HUES48 (cell line): ENCODE results near the gene THADA.

Experiments used
- H3K27ac ChIP-seq: one replicate; pipeline ENCODE4 v1.7.0; 2013; ENCODE audit warnings: low read depth, low read length, inconsistent platforms
- H3K27me3 ChIP-seq: 2 replicates; pipeline ENCODE4 v1.6.1; 2013; ENCODE audit warnings: mild to moderate bottlenecking, low read length; ENCODE audit not compliant: control insufficient read depth, insufficient read depth
- H3K36me3 ChIP-seq: 2 replicates; pipeline ENCODE4 v1.6.1; 2013; ENCODE audit warnings: low read length; ENCODE audit not compliant: control insufficient read depth, insufficient read depth
- H3K4me1 ChIP-seq: 2 replicates; pipeline ENCODE4 v1.6.1; 2013; ENCODE audit warnings: mild to moderate bottlenecking, low read length; ENCODE audit not compliant: control insufficient read depth, insufficient read depth
- H3K4me3 ChIP-seq: 2 replicates; pipeline ENCODE4 v1.5.1; 2013; ENCODE audit warnings: mild to moderate bottlenecking, low read depth, low read length
- H3K9ac ChIP-seq: 2 replicates; pipeline ENCODE4 v1.6.1; 2013; ENCODE audit warnings: mild to moderate bottlenecking, low read depth, low read length, moderate library complexity
- H3K9me3 ChIP-seq: 2 replicates; pipeline ENCODE4 v1.6.1; 2013; ENCODE audit warnings: low read length; ENCODE audit not compliant: control insufficient read depth, insufficient read depth

THADA gene

DNA sequence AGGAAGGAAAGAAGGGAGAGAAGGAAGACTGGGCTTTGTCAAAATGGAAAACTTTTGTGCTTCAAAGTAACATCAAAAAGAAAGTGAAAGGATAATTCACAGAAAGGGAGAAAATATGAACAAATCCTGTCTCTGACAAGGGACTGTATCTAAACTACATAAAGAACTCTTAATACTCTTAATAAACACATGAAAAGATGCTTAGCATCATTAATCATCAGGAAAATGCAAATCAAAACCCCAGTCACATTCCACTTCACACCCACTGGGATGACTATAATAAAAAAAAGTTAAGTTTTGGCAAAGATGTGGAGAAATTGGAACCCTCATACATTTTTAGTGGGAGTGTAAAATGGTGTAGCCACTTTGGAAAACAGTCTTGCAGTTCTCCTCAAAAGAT is 357.7 kb downstream of the THADA start:
- H3K36me3 ChIP-seq = no peaks in the 10 kb centered on the region
- H3K27me3 ChIP-seq = no peaks in the 10 kb centered on the region
- no peak overlapping the region for H3K4me3 ChIP-seq
- H3K27ac ChIP-seq = no peak overlapping the region
- no peaks in the 10 kb centered on the region for H3K9me3 ChIP-seq
- no peak overlapping the region for H3K9ac ChIP-seq
- no peaks in the 10 kb centered on the region for H3K4me1 ChIP-seq

DNA sequence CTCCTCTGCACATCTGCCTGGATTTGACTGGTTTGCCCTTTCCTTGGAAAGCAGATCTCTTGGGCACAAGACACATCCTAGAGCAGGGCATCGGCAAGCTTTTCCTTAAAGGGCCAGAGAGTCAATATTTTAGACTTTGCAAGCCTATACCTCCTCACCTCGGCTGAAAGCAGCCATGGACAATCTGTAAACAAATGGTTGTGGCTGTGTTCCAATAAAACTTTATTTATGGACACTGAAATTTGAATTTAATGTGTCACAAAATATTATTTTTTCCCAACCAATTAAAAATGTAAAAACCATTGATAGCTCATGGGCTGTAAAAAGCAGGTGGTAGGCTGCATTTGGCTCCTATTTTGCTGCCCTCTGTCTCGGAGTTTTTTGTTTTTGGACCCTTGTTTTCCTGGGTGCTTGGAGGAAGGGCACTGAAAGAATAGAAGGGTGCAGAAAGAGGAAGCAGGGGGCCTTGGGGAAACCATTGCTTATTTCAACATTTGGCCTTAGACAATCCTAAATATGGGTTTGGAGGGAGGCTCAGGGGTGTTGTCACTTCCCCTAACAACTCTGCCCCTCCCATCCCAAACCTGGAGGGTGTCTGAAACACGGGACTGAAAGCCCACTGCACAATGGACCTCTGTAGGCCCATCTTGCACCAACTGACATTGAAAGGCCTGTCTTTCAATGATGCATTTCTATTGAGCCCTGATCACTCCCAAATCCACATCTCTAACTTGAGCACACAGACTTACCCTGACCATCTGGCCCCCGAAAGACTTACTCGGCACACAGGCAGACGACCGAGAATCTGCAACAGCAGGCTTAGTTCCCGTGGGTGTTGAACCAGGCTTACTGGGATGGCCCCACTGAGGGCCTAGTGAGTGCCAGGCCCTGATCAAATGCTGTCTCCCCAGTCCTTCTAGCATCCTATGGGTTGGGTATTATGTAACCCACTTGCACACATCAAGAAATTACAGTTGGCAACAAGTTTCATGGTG is 362.3 kb downstream of the THADA start:
- Histone ChIP-seq H3K9me3 (no peaks in the 10 kb centered on the region), H3K36me3 (0 out of 2 replicates have a peak, but pooled peaks cover 2% of the 10 kb centered on the region), H3K4me3 (no peak overlapping the region), H3K4me1 (peaks cover 19% of the 10 kb centered on the region), H3K9ac (no peak overlapping the region), H3K27ac (no peak overlapping the region), H3K27me3 (no peaks in the 10 kb centered on the region)

DNA sequence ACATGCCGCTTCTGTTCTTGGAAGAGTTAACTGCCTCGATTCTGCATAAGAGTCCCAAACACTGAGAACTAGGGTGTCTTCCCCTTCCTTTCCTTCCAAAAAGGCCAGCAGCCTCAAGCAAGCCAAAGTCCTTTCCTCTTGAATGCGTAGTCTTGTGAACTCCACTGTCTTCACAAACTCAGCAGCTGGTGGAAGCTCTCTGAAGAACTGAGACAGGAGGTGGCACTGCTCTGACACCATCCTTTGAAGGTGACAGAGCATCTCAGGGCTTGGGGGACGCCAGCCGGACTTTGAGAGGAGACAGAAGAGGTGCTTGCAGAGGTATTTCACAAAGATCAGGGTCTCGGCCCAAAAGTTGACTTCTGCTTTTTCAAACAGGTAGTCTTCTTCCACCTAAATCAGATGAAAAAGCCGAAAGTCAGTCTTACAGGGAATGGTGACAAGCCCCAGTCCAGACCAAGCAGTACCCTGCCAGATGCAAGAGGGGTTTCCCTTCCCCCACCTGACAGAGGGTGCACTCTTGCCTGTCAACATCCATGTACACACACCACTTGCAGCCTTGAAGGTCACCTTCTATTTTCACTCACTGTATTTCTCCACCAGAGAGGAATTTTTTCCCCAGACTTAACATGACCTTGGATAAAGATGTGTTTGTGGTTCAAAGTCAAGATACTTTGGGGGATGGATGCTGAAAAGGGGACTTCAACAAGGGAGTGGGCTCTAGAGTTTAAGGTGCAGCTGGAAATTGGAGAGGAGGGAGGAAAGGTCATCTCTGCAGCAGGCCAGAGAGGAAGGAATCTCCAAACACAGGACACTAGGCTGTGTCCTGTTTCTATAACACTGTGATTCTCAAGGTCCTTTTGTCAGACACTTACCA is 364.6 kb downstream of the THADA start:
- Histone ChIP-seq H3K9ac (no peak overlapping the region), H3K27me3 (no peaks in the 10 kb centered on the region), H3K9me3 (no peaks in the 10 kb centered on the region), H3K36me3 (0 out of 2 replicates have a peak, but pooled peaks cover 2% of the 10 kb centered on the region), H3K4me1 (peaks cover 28% of the 10 kb centered on the region), H3K4me3 (no peak overlapping the region), H3K27ac (no peak overlapping the region)

DNA sequence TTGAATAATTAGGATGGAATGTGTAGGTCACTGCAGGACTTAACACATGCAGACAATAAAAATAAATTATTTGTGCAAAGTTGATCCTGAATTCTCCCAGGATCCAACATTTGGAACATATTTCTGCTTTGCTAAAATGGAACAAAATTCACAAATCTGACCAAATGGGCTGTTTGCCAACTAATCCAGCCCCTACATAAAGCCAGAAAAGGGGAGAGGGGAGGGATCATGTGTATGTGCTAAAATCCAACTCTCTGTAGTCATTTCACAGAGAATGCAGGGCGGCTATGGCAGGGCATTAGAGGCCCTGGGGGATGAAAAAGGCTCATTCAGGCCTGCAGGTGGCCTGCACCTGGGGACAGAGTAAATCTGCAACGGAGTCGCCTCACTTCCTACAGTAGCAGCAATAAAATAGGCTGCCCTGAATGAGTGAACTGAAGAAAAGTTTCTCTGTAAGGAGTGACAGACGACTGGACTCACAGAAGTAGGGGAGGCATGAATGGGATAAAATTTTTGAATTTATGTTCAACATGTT is 365.4 kb downstream of the THADA start:
- peaks cover 28% of the 10 kb centered on the region for H3K4me1 ChIP-seq
- H3K27me3 ChIP-seq = no peaks in the 10 kb centered on the region
- no peaks in the 10 kb centered on the region for H3K9me3 ChIP-seq
- peaks cover 3% of the 10 kb centered on the region; the same call in 1 of the 2 replicates for H3K36me3 ChIP-seq
- no peak overlapping the region for H3K9ac ChIP-seq
- no peak overlapping the region for H3K4me3 ChIP-seq
- H3K27ac ChIP-seq = peak overlapping the region; percentile 43

DNA sequence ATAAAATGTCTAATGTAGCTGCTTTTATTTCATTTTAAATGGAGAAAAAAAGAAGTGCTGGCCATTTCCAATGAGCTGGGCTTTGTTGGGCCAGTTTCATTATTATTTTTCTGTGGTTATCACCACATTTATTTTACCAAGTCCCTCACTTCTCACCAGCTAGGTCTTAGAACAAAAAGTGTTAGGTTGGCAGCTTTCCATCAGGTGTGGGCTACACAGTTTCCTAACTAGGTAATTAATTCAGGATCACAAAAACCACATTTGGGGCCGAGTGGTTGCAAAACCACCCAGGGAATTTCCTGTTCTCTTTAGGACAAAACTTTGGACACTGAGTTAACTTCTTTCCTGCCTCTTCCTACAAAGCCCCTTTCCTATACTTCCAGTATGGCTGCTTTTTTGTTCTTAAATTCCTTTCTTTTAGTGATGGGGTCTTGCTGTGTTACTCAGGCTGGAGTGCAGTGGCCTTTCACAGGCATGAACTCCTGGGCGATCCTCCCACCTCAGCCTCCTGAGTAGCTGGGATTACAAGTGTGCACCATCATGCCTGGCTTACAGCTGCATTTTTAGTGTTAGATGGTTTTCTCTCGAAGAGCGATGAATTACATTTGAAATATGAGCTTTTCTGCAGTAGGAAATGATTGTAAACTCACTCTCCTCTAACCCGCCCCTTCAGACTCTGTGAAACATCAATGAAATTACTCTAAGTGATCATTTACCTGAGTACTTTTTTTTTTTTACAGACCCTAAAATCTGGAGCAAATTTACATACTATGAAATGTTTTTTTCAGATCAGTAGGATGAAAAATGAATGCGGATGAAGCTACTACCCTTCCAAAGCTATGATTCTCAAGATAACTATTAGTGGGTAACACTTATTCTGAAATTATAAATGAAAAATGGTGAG is 366.8 kb downstream of the THADA start:
- Histone ChIP-seq H3K4me3 (no peak overlapping the region), H3K27ac (no peak overlapping the region)

DNA sequence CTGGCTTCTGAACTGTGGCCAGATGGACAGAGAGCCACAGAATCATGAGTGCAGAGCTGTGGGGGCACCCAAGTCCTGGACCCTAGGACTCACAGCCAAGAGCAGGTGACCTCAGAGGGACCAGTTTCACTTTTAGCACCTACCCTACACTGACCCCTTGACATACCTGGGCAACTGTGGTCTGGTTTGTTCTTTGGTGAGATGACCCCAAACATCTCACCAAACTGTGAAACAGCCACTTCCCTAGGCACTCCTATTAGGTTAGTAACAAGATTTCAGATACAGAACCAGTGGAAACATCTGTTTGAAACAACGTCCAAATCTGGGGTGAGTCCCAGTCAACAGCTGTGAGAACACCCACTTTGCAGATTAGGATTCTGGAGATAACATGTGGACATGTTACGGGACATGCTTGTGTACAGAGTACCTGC is 367.5 kb downstream of the THADA start:
- H3K27ac ChIP-seq = no peak overlapping the region
- H3K4me3 ChIP-seq = peak overlapping the region; percentile 89; the same call in 1 of the 2 replicates
- H3K9ac ChIP-seq = no peak overlapping the region
- no peaks in the 10 kb centered on the region for H3K9me3 ChIP-seq
- peaks cover 29% of the 10 kb centered on the region for H3K4me1 ChIP-seq
- H3K27me3 ChIP-seq = no peaks in the 10 kb centered on the region
- H3K36me3 ChIP-seq = peaks cover 21% of the 10 kb centered on the region

More for the DNA sequence above, 366.8 kb downstream of the THADA start:
- Histone ChIP-seq H3K36me3 (peaks cover 15% of the 10 kb centered on the region), H3K4me1 (peaks cover 28% of the 10 kb centered on the region), H3K27me3 (no peaks in the 10 kb centered on the region), H3K9me3 (no peaks in the 10 kb centered on the region), H3K9ac (no peak overlapping the region)

DNA sequence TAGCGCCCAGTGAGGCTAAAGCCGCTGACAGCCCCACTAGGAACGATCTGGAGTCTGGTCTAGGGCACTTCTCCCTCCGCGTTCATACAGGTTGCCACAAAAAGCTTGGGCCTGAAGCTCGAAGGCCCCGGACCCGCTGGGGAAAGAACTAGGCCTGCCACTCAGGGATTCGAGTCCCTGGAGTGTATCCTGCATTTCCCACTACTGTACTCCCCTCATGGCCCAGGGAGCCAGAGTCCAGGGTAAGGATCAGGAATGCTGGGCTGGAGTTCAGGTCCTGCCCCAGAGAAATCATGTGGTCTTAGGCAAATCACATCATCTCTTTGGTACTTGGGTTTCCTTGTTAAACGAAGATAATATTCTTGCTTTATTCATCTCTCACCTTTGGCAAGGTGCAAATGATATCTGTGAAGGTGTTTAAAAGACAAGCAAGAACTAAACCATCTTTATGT is 368.0 kb downstream of the THADA start:
- peaks cover 34% of the 10 kb centered on the region for H3K4me1 ChIP-seq
- H3K36me3 ChIP-seq = peaks cover 26% of the 10 kb centered on the region
- H3K9me3 ChIP-seq = no peaks in the 10 kb centered on the region
- H3K4me3 ChIP-seq = peak overlapping the region; percentile 89
- peak overlapping the region; percentile 99 for H3K27ac ChIP-seq
- 0 out of 2 replicates have a peak overlapping the region, but pooled peaks have one; percentile 91 for H3K9ac ChIP-seq
- H3K27me3 ChIP-seq = no peaks in the 10 kb centered on the region

DNA sequence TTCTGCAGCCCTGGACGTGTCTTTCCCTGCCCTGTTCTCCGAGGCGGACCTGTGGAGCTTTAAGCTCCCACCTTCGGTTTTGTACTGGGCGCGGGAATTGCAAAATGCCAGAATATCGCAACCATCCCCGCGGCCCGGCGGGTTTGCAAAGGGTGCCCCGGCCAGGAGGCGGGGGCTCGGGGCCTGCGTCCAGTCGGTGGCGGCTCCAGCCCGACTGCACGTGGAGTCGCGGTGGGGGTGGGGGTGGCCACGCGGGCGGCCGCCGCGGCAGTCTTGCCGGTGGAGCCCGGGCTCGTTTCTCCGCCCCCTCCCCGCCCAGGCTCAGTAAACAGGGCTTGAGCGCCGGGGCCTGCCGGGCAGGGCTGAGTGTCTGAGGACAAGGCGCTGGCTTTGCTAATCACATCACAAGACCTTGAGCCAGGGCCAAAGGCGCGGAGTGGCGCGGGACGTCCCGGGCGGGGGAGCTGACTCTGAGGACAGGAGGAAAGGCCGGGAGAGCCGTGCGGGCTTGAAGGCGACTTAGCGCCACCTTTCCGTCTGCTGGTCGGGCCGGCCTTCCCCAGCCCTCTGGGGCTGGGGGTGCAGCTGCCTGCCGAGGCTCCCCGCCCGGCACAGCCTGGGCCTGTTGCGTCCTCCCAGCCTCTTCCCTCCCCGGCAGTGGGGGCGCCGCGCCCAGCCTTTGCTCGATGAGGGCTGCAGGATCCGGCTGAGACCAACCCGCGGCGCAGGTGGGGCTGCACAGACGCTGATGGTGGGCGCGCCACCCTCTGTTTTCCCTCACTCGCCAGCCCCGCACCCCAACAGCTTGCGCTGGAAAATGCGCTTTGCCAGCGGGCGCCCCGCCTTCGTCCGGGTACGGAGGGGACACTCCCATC is 368.6 kb downstream of the THADA start:
- Histone ChIP-seq H3K36me3 (peaks cover 33% of the 10 kb centered on the region), H3K9ac (peak overlapping the region; percentile 91), H3K27ac (peak overlapping the region; percentile 99), H3K4me3 (peak overlapping the region; percentile 89), H3K9me3 (no peaks in the 10 kb centered on the region), H3K4me1 (peaks cover 41% of the 10 kb centered on the region), H3K27me3 (no peaks in the 10 kb centered on the region)

DNA sequence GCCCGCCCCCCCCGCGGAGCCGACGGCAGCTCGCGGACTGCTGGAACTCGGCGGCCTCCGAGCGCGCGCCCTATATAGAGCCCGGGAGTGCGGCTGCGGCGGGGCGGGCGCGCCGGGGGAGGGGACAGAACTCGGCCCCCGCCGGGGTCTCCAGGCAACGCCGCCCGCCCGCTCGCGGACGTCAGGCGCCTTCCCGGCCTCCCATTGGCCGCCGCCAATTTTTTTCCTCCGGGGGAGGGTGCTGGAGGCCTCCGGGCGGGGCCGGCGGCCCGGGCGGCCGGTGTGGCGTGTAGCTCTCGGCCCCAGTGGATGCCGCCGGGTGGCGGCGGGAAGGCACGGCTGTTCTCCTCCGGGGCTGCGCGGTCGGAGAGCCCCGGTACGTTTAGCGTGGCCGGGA is 369.3 kb downstream of the THADA start, which contains the start of gene ZFP36L2:
TSS of gene ZFP36L2 (minus strand) at position 49 of the 397 bp plus-strand sequence. CDS start 291 bp downstream, outside the sequence.
- Histone ChIP-seq H3K27me3 (no peaks in the 10 kb centered on the region), H3K4me3 (peak within 1 kb of the TSS; percentile 89), H3K27ac (peak within 1 kb of the TSS; percentile 99), H3K4me1 (peaks cover 46% of the 10 kb centered on the region), H3K36me3 (peaks cover 32% of the 10 kb centered on the region), H3K9ac (peak within 1 kb of the TSS; percentile 91), H3K9me3 (no peaks in the 10 kb centered on the region)
